Coronary artery (tissue), 2 donors: ENCODE data around the gene SLC2A6.
"Not testable (repeated sequence)": the region's sequence is repeated elsewhere in the genome, so short reads cannot be mapped to it uniquely, and the experiment has no call there.

Source experiments
- DNase-seq: peaks from one replicate; pipeline ENCODE4 v3.0.0-alpha.2; 2017; ENCODE audit warnings: low spot score
- H3K27ac ChIP-seq, 2 donors: fragments of 200-600 bp; sonication (generic); one replicate each; pipeline ENCODE4 v1.5.1; 2016 to 2019
- H3K4me3 ChIP-seq: fragments of 200-600 bp; sonication (generic); 2 replicates; pipeline ENCODE4 v1.5.1; 2016; ENCODE audit warnings: mild to moderate bottlenecking, moderate library complexity
- CTCF ChIP-seq: fragments of 200-600 bp; sonication (generic); IDR thresholded peaks from one replicate; pipeline ENCODE4 v1.5.1; 2019; ENCODE audit warnings: antibody characterized with exemption

Gene SLC2A6

GRCh38 chr9:133457233-133457632, 21.7 kb downstream of the SLC2A6 start:
- TF ChIP-seq CTCF = no peak
- H3K4me3 ChIP-seq = no peak overlapping the region
- no peak for DNase-seq
- no peak overlapping the region for H3K27ac ChIP-seq

GRCh38 chr9:133456409-133456808, 22.5 kb downstream of the SLC2A6 start:
- no peak for TF ChIP-seq CTCF
- no peak for DNase-seq
- H3K4me3 ChIP-seq = no peak overlapping the region
- H3K27ac ChIP-seq = no peak overlapping the region

- H3K27ac ChIP-seq = no peak overlapping the region
Observed at GRCh38 chr9:133455936-133456335, 23.0 kb downstream of the SLC2A6 start.

GRCh38 chr9:133454943-133455673, 23.8 kb downstream of the SLC2A6 start:
- no peak for DNase-seq

More at GRCh38 chr9:133455936-133456335, 23.0 kb downstream of the SLC2A6 start:
- no peak overlapping the region for H3K4me3 ChIP-seq
- no peak for TF ChIP-seq CTCF
- DNase-seq = no peak

GRCh38 chr9:133454325-133454724, 24.6 kb downstream of the SLC2A6 start:
- Histone ChIP-seq H3K4me3 (no peak overlapping the region), H3K27ac (no peak overlapping the region)
- no peak for DNase-seq

More at GRCh38 chr9:133454943-133455673, 23.8 kb downstream of the SLC2A6 start:
- no peak for TF ChIP-seq CTCF
- no peak overlapping the region for H3K4me3 ChIP-seq
- H3K27ac ChIP-seq = no peak overlapping the region

GRCh38 chr9:133453651-133454050, 25.2 kb downstream of the SLC2A6 start:
- no peak for DNase-seq
- Histone ChIP-seq H3K27ac (no peak overlapping the region), H3K4me3 (no peak overlapping the region)
- no peak for TF ChIP-seq CTCF

More at GRCh38 chr9:133454325-133454724, 24.6 kb downstream of the SLC2A6 start:
- TF ChIP-seq CTCF = no peak

GRCh38 chr9:133452562-133452961, 26.3 kb downstream of the SLC2A6 start:
- no peak for TF ChIP-seq CTCF
- H3K27ac ChIP-seq = no peak overlapping the region
- DNase-seq = no peak
- no peak overlapping the region for H3K4me3 ChIP-seq

GRCh38 chr9:133451865-133452264, 27.0 kb downstream of the SLC2A6 start:
- not testable (repeated sequence) for DNase-seq, H3K4me3 ChIP-seq, H3K27ac ChIP-seq
